ENCODE measurements around the gene SCLY. TPM values are rescaled to one million over a fixed set of nuclear protein-coding genes. Genes with fewer than 3 reads are reported as not detected.

The SCLY gene
- total RNA-seq (2021; fragmentation: NEBNext Ultra II Directional; extraction: Animal tissue kit (Norgen Biotek cat#: 25700)): 79.0 and 83.7 TPM in 2 replicates
- polyA plus RNA-seq (2011; rRNA removed): 79.5 and 111 TPM in 2 replicates
- polyA plus RNA-seq (2011; cell fraction: cytosol; rRNA removed): 68.5 TPM
- polyA plus RNA-seq (2011; cell fraction: nucleus; rRNA removed): 100.0 TPM
- polyA plus RNA-seq (2012, experiment 1 of 2): 65.1 to 71.0 TPM (median 67.4 TPM) in 4 replicates
- 70.8 TPM for polyA plus RNA-seq (2012, experiment 2 of 2)
- 43.4 TPM for polyA plus RNA-seq (2013, experiment 1 of 2)
- polyA plus RNA-seq (2013, experiment 2 of 2): 44.4 TPM
- 63.7 and 76.3 TPM in 2 replicates for polyA minus RNA-seq (2011; rRNA and poly(A)+ RNA removed)
- 40.9 TPM for polyA minus RNA-seq (2011; cell fraction: cytosol; rRNA and poly(A)+ RNA removed)
- 77.6 TPM for polyA minus RNA-seq (2011; cell fraction: nucleus; rRNA and poly(A)+ RNA removed)
- long read RNA-seq, experiment 1, transcript SCLY-202 (8 exons, 1,774 nt): major isoform, 9 of 51 reads
- long read RNA-seq, experiment 1, partial matches to known transcripts: 23 of 51 reads
- long read RNA-seq, experiment 1, other reads (novel, unspliced or antisense): 14 of 51 reads
- long read RNA-seq, experiment 2, partial matches to known transcripts: 2 of 9 reads
- long read RNA-seq, experiment 2, other reads (novel, unspliced or antisense): 4 of 9 reads

- Histone ChIP-seq H3K14ac (ENCODE audit: insufficient read length) (no peak within 1 kb of the TSS), H2AFZ (ENCODE audit: low read length) (0 out of 2 replicates have a peak within 1 kb of the TSS, but pooled peaks have one; percentile 3), H4K5ac (ENCODE audit: insufficient read length, low read depth, low read length) (peak within 1 kb of the TSS; percentile 69), H3K27ac (ENCODE audit: low read depth, low read length) (peak within 1 kb of the TSS; percentile 64), H4K20me1 (replicated peaks in 1 of 2; ENCODE audit: control insufficient read depth in 1 of 2, insufficient read depth in 2 of 2, low read length in 2 of 2) (no peaks in the 10 kb centered on the region), H2BK120ac (replicated peaks; ENCODE audit: low read depth, low read length) (no peak within 1 kb of the TSS), H2BK5ac (ENCODE audit: low read depth, low read length) (peak within 1 kb of the TSS; percentile 71; the same call in 1 of the 2 replicates), H3K56ac (replicated peaks; ENCODE audit: insufficient read length, low read depth, low read length) (peak within 1 kb of the TSS; percentile 90), H4K8ac (ENCODE audit: extremely low read depth, insufficient read depth, low read length) (peak within 1 kb of the TSS; percentile 94), H3K4me3 (ENCODE audit: extremely low read depth in 1 of 4, insufficient read depth in 2 of 4, low read depth in 3 of 4, low read length in 4 of 4) (peak within 1 kb of the TSS; percentile 86 to 99 (median 90)), H3K79me1 (ENCODE audit: low read depth, low read length) (no peaks in the 10 kb centered on the region), H3K23me2 (ENCODE audit: low read depth, low read length) (peaks cover 9% of the 10 kb centered on the region), H2BK15ac (ENCODE audit: low read length) (0 out of 2 replicates have a peak within 1 kb of the TSS, but pooled peaks have one; percentile 29), H3K9ac (replicated peaks in 1 of 4; ENCODE audit: extremely low read depth in 1 of 4, low read depth in 3 of 4, low read length in 3 of 4) (peak within 1 kb of the TSS; percentile 69 to 84 (median 76)), H2BK12ac (ENCODE audit: low read depth, low read length) (no peak within 1 kb of the TSS), H3K9me3 (ENCODE audit: insufficient read depth in 2 of 2, low read depth in 1 of 2, low read length in 1 of 2) (no peaks in the 10 kb centered on the region), H3K4me1 (replicated peaks in 1 of 4; ENCODE audit: control insufficient read depth in 3 of 4, insufficient read depth in 4 of 4, low read length in 3 of 4) (peaks cover 0 to 10% (median 3%) of the 10 kb centered on the region in 4 experiments; a peak in 5 of 7 replicates), H3K4ac (replicated peaks; ENCODE audit: insufficient read length, low read depth, low read length) (peak within 1 kb of the TSS; percentile 92), H3K4me2 (ENCODE audit: insufficient read depth in 1 of 2, low read depth in 2 of 2, low read length in 2 of 2) (peak within 1 kb of the TSS; percentile 82 to 93), H3K18ac (ENCODE audit: extremely low read depth, low read length) (peak within 1 kb of the TSS; percentile 38), H3K79me2 (ENCODE audit: control insufficient read depth in 1 of 2, insufficient read depth in 2 of 2, low read length in 2 of 2) (peaks cover 2 to 49% of the 10 kb centered on the region in 2 experiments), H3K36me3 (ENCODE audit: control insufficient read depth in 2 of 4, insufficient read depth in 4 of 4, low read length in 3 of 4) (peaks cover 9 to 18% (median 15%) of the 10 kb centered on the region in 4 experiments), H4K91ac (replicated peaks; ENCODE audit: insufficient read length, low read length) (peak within 1 kb of the TSS; percentile 72), H2BK20ac (ENCODE audit: low read length) (no peak within 1 kb of the TSS), H3K27me3 (replicated peaks in 1 of 4; ENCODE audit: control insufficient read depth in 3 of 4, extremely low read depth in 1 of 4, insufficient read depth in 3 of 4, low read length in 3 of 4) (no peaks in the 10 kb centered on the region), H3K23ac (ENCODE audit: insufficient read length) (no peak within 1 kb of the TSS), H2AK5ac (ENCODE audit: low read depth, low read length) (no peak within 1 kb of the TSS)
- POLR2A ChIA-PET (ENCODE audit: partially characterized antibody): interaction anchor here (0.7 to 1.8 kb wide), 15 partner anchors 9 to 203 kb away, joined by 3 to 8 read pairs (median 4); partner anchors contain the start of genes ESPNL and HES6
- CTCF ChIA-PET (ENCODE audit: partially characterized antibody): interaction anchor here (1.8 kb wide), 1 partner anchor 79 kb away, joined by 6 read pairs; no protein-coding TSS in a partner anchor
- DNase-seq (ENCODE audit: low read depth in 1 of 2, low spot score in 2 of 2) (peak; percentile 92 to 96), FAIRE-seq (no peak)
- WGBS, 2 experiments (ENCODE audit: extremely low coverage in 1 of 2, insufficient coverage in 1 of 2, insufficient read length in 1 of 2, insufficient replicate concordance in 2 of 2, low coverage in 1 of 2, low lambda C conversion rate in 2 of 2, missing lambda C conversion rate in 1 of 2): 1% methylated on average over 50 of the region's 98 CpGs; no CpG with 5 or more reads in 1 of the 2 experiments
- TF ChIP-seq SUZ12 (IDR thresholded peaks at IDR 0.05; ENCODE audit: low read length): no peak
- no peak for TF ChIP-seq SP4 (IDR thresholded peaks at IDR 0.05; ENCODE audit: low read length)
- peak; percentile 86 for TF ChIP-seq ASH2L (IDR thresholded peaks at IDR 0.05; ENCODE audit: low read length)
- TF ChIP-seq TCF12 (IDR thresholded peaks at IDR 0.05; ENCODE audit: low read depth, low read length): no peak
- TF ChIP-seq YY1 (IDR thresholded peaks at IDR 0.05; ENCODE audit: low read depth, low read length): peak; percentile 83
- TF ChIP-seq POU5F1 (IDR thresholded peaks at IDR 0.05; ENCODE audit: low read depth, low read length): no peak
- TF ChIP-seq KDM4A (IDR thresholded peaks at IDR 0.05; ENCODE audit: low read depth, low read length, severe bottlenecking): peak; percentile 29
- TF ChIP-seq CHD1 (IDR thresholded peaks at IDR 0.05; ENCODE audit: low read depth, low read length): no peak
- TF ChIP-seq SP1 (IDR thresholded peaks at IDR 0.05; ENCODE audit: low read depth, low read length): peak; percentile 59; the same call in 1 of the 2 replicates
Measured at GRCh38 chr2:238060542-238061314, at the start of gene SCLY. Gene SCLY, plus strand, starts transcription at chr2:238061001. Its CDS starts 54 bp downstream, at chr2:238061055.
